ENCODE results near the gene PLPP1. TPM values are rescaled to one million over a fixed set of nuclear protein-coding genes. Genes with fewer than 3 reads are reported as not detected.

The PLPP1 gene
- total and polyA plus RNA-seq, 2 of the 8 experiments (the other 6 are each of a cell fraction or from before 2014, with no cell fraction given), result 43.7 to 91.3 TPM

- Histone ChIP-seq H3K4me3 (ENCODE audit: extremely low read depth in 1 of 4, insufficient read depth in 2 of 4, low read depth in 3 of 4, low read length in 4 of 4) (no peak overlapping the region), H3K79me1 (ENCODE audit: low read depth, low read length) (no peaks in the 10 kb centered on the region), H3K23ac (ENCODE audit: insufficient read length) (no peak overlapping the region), H3K23me2 (ENCODE audit: low read depth, low read length) (no peaks in the 10 kb centered on the region), H4K91ac (replicated peaks; ENCODE audit: insufficient read length, low read length) (no peak overlapping the region), H2BK5ac (ENCODE audit: low read depth, low read length) (no peak overlapping the region), H3K4ac (replicated peaks; ENCODE audit: insufficient read length, low read depth, low read length) (no peak overlapping the region), H4K8ac (ENCODE audit: extremely low read depth, insufficient read depth, low read length) (no peak overlapping the region), H2AK5ac (ENCODE audit: low read depth, low read length) (no peak overlapping the region), H3K9me3 (ENCODE audit: insufficient read depth in 2 of 2, low read depth in 1 of 2, low read length in 1 of 2) (no peaks in the 10 kb centered on the region; a peak in 1 of 4 replicates), H4K20me1 (replicated peaks in 1 of 2; ENCODE audit: control insufficient read depth in 1 of 2, insufficient read depth in 2 of 2, low read length in 2 of 2) (no peaks in the 10 kb centered on the region), H3K79me2 (ENCODE audit: control insufficient read depth in 1 of 2, insufficient read depth in 2 of 2, low read length in 2 of 2) (peaks cover 0 to 27% of the 10 kb centered on the region in 2 experiments; a peak in 2 of 4 replicates), H2BK20ac (ENCODE audit: low read length) (no peak overlapping the region), H2BK15ac (ENCODE audit: low read length) (no peak overlapping the region), H3K4me1 (replicated peaks in 1 of 4; ENCODE audit: control insufficient read depth in 3 of 4, insufficient read depth in 4 of 4, low read length in 3 of 4) (peaks cover 5 to 19% (median 11%) of the 10 kb centered on the region in 4 experiments; a peak in 6 of 7 replicates), H3K9ac (replicated peaks in 1 of 4; ENCODE audit: extremely low read depth in 1 of 4, low read depth in 3 of 4, low read length in 3 of 4) (no peak overlapping the region), H4K5ac (ENCODE audit: insufficient read length, low read depth, low read length) (no peak overlapping the region), H3K18ac (ENCODE audit: extremely low read depth, low read length) (no peak overlapping the region), H3K14ac (ENCODE audit: insufficient read length) (no peak overlapping the region), H3K27me3 (replicated peaks in 1 of 4; ENCODE audit: control insufficient read depth in 3 of 4, extremely low read depth in 1 of 4, insufficient read depth in 3 of 4, low read length in 3 of 4) (no peaks in the 10 kb centered on the region), H3K27ac (ENCODE audit: low read depth, low read length) (no peak overlapping the region), H2BK12ac (ENCODE audit: low read depth, low read length) (no peak overlapping the region), H2AFZ (ENCODE audit: low read length) (no peak overlapping the region), H3K4me2 (ENCODE audit: insufficient read depth in 1 of 2, low read depth in 2 of 2, low read length in 2 of 2) (no peak overlapping the region), H2BK120ac (replicated peaks; ENCODE audit: low read depth, low read length) (no peak overlapping the region), H3K56ac (replicated peaks; ENCODE audit: insufficient read length, low read depth, low read length) (no peak overlapping the region), H3K36me3 (ENCODE audit: control insufficient read depth in 2 of 4, insufficient read depth in 4 of 4, low read length in 3 of 4) (peaks cover 0 to 44% (median 8%) of the 10 kb centered on the region in 4 experiments; a peak in 3 of 8 replicates)
- no peak for TF ChIP-seq TAF1 (IDR thresholded peaks at IDR 0.05; ENCODE audit: low read depth, low read length)
- no peak for TF ChIP-seq PHF8 (conservative IDR thresholded peaks at IDR 0.05; ENCODE audit: low read depth, low read length)
- TF ChIP-seq EGR1 (IDR thresholded peaks at IDR 0.05; ENCODE audit: borderline replicate concordance, low read depth, low read length), result no peak
- no peak for TF ChIP-seq BACH1 (IDR thresholded peaks at IDR 0.05; ENCODE audit: low read length)
- no peak for TF ChIP-seq CREB1 (IDR thresholded peaks at IDR 0.05)
- no peak for TF ChIP-seq KDM5A (IDR thresholded peaks at IDR 0.05; ENCODE audit: low read length)
- no peak for TF ChIP-seq MAX (IDR thresholded peaks at IDR 0.05)
- TF ChIP-seq HDAC2 (IDR thresholded peaks at IDR 0.05; ENCODE audit: borderline replicate concordance in 1 of 2, low read depth in 2 of 2, low read length in 2 of 2), result no peak
- no peak for TF ChIP-seq POLR2A (IDR thresholded peaks at IDR 0.05; ENCODE audit: control extremely low read depth in 1 of 2, low read depth in 2 of 2, low read length in 2 of 2)
- TF ChIP-seq TBP (IDR thresholded peaks at IDR 0.05; ENCODE audit: low read depth, low read length), result no peak
- TF ChIP-seq JUND (IDR thresholded peaks at IDR 0.05; ENCODE audit: low read length), result no peak
- TF ChIP-seq SUZ12 (IDR thresholded peaks at IDR 0.05; ENCODE audit: low read length), result no peak
- no peak for TF ChIP-seq RNF2 (IDR thresholded peaks at IDR 0.05; ENCODE audit: borderline replicate concordance, low read depth, low read length, missing control alignments, poor library complexity, severe bottlenecking)
- ChIA-PET CTCF (ENCODE audit: partially characterized antibody) (interaction anchor here (1.2 kb wide), 1 partner anchor 74 kb away, joined by 3 read pairs; no protein-coding TSS in a partner anchor), POLR2A (ENCODE audit: partially characterized antibody) (interaction anchor here (1.1 kb wide), 1 partner anchor 13 kb away, joined by 3 read pairs; no protein-coding TSS in a partner anchor)
- no peak for DNase-seq (ENCODE audit: low read depth in 1 of 2, low spot score in 2 of 2)
- no peak for FAIRE-seq
- 95% methylated on average over 1 of the region's 1 CpG; no CpG with 5 or more reads in 1 of the 2 experiments for WGBS, 2 experiments (ENCODE audit: extremely low coverage in 1 of 2, insufficient coverage in 1 of 2, insufficient read length in 1 of 2, insufficient replicate concordance in 2 of 2, low coverage in 1 of 2, low lambda C conversion rate in 2 of 2, missing lambda C conversion rate in 1 of 2)
Observed at GRCh38 chr5:55441954-55442353, 92.8 kb downstream of the PLPP1 start.

Measured in H1 (cell line).